Stimulated activated CD8-positive, alpha-beta memory T cell treated with anti-CD3 and anti-CD28 coated beads, Interleukin-15, amount 100 ng/mL, for 48 hours (primary cell): ENCODE results near the gene HBG1.

Source experiments
- DNase-seq, 2 donors: peaks; one replicate each; pipeline ENCODE4 v3.0.0-alpha.2; 2020; ENCODE audit warnings: low read depth in 2 of 2

HBG1 gene

GRCh38 chr11:5247472-5248192, 2.0 kb downstream of the HBG1 start:
- no peak for DNase-seq

- no peak for DNase-seq
These were observed 2.7 kb downstream of the HBG1 start for GRCh38 chr11:5246772-5247471.

DNA sequence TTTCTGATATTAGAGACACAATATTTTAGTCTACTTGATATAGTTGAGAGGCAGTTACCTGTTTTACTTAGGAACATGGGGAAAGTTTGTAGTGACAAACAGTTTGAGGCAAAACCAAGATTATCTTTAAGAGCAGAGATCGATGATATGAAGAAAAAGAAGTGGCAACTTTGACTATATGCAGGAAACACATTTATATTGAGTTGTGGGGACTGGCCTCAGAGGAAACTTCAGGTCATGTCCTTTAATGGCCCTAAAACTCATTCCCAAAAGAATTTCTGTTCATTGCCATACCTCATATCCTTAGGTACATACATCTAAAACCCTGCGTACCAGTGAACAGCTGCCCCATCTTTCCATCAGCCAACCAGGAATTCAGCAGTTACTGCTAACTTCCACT, 4.5 kb downstream of the HBG1 start:
- no peak for DNase-seq

- no peak for DNase-seq
These were observed 5.9 kb downstream of the HBG1 start for GRCh38 chr11:5243816-5244180.

- no peak for DNase-seq
These were observed 6.5 kb downstream of the HBG1 start for GRCh38 chr11:5242933-5243815.

DNA sequence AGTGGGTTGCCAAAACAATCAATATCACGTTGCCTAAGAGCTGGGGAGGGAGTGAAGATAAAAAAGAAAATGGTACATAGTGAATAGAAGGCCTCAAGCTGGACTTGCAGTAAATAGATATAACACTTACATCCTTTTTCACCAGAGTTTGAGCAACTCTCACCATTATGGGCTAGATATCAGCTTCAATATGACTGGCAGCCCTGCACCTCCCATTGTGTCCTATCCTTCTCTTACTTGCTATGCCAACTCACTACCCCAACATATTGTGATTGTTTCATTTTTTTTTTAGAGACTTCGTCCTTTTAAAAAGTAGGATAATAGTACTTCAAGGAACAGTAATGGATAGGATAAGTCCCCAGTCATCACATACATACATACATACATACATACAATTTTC, 7.4 kb downstream of the HBG1 start:
- DNase-seq = no peak

DNA sequence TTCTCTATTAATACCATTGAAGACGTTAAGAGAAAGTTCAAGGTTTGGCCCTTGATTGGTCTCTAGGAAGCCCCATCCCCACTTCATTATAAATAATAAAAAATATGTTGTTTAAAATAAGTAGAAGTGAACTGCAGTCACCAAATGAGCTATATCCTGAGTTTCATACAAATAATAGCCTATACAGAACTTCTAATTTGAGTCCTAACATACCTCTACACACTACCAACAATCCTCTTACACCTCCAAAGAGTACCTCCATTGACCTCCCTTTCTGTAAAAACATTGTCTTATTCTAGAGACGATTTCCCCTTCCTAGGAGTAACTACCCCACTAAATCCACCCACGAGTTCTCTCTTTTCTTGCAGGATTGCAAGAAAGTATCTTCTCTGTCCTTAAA, 8.2 kb downstream of the HBG1 start:
- DNase-seq = no peak

DNA sequence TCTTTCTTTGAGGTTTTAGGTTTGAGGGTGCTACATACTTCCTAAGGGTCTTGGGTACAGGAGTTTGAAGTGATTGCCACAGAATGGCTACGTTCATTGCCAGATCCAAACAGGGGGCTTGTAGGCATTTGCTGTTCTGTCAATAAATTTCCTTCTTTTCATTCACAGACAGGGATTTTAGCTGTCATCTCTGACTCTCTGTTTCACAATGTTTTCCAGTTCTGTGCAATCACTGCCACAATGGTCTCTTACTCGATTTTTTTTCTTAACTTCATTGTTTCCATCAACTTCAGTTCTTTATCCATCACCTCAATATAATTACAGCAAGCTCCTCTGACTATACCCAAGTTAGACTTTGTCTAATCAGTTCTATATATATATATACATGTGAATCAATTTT, 9.2 kb downstream of the HBG1 start:
- no peak for DNase-seq

DNA sequence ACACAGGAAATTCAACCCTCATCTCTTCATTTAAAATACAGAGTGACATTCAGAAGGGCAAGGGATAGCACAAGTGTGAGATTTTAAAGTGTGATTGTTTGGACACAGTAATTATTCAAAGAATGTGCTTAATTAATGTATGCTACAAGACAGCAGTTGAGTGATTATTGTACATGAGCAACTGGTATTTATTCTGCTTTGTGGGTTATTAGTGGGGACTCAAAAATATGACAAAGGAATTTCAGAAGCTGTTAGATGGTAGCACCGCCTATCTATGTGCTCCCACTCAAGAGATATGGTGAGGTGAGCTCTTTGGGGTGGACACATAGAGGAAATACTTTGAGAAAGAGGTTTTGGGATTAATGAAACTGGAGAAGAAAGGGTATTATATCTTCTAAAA, 9.6 kb downstream of the HBG1 start:
- DNase-seq = no peak

DNA sequence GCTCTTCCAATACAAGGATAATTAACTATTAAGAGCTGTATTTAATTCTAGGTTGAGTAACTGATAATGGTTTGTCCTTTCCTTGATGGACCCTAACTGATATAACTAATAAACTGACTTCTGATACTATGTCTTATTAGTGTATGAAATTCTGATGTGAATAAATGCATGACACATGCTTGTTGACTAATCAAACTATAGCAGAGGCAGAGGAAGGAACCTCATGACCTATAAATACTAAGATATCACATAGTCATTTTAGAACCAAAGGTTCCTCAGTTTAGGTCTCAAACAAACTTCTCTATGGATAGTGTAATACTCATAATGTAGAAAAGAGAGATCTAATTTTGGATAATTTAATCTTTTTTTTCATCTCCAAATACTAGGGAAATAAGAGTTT, 10.6 kb downstream of the HBG1 start:
- no peak for DNase-seq

DNA sequence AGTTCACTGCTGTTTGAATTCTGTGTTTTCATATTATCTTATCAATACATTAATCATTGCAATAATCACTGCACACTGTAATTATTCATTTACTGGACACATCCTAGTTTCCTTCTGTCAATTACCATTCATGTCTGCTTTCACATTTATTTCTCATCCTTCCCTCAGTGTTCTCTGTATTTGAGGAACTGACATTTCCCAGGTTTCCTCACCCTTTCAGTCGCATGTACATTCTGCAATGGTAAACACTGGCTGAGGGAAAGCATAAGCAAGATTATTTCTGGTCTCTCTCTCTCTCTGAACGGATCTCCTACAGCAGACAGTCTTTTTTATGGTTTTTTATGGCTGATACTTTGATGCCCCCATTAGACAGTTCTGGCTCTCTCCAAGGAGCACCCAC, 11.2 kb downstream of the HBG1 start:
- no peak for DNase-seq

GRCh38 chr11:5237420-5237819, 12.2 kb downstream of the HBG1 start:
- DNase-seq = no peak

GRCh38 chr11:5235364-5236095, 14.1 kb downstream of the HBG1 start:
- DNase-seq = no peak

DNA sequence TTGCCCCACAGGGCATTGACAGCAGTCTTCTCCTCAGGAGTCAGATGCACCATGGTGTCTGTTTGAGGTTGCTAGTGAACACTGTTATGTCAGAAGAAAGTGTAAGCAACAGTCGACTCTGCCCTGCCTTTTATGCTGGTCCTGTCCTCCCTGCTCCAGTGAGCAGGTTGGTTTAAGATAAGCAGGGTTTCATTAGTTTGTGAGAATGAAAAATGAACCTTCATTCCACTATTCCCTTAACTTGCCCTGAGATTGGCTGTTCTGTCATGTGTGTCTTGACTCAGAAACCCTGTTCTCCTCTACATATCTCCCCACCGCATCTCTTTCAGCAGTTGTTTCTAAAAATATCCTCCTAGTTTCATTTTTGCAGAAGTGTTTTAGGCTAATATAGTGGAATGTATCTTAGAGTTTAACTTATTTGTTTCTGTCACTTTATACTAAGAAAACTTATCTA, 15.2 kb downstream of the HBG1 start, which contains the start of gene HBD:
Gene HBD (minus strand): TSS at position 103 of the 454 bp plus-strand sequence. CDS start 50 bp downstream, at position 53.
- no peak for DNase-seq

DNA sequence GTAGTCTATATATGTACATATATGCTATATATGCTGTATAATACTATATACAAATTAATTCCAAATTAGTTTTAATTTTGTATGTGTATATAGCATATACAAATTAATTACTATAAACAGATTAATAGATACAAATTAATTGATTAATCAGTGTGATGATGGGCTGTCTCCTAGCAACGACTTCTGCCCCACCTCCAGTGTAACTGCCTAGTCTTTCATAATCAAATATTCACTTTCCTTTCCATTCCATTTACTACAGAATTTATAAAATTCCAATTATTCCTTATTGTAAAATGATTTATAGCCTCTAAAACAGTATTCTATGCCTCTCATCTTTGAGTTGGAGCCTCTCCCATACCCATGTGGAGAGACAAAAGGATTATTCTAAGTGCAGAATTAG, 16.4 kb downstream of the HBG1 start:
- DNase-seq = no peak

GRCh38 chr11:5232821-5233220, 16.8 kb downstream of the HBG1 start:
- no peak for DNase-seq

DNA sequence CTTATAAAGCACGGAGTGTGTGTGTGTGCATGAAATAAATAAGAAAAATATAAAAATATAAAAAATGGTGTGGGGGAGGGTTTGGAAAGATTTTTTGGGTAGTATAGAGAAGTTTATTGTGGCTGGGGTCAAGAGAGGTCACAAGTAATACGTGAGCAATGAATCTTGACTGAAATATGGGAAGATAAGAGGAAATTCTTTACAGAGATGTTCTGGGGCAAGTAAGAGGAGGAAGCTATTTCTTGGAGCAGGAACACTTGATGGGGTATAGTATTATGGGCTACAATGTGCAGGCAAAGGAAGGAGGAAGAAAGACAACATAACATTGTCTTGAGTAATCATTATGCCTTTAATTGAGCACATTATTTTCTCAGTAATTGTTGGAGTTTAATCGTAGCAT, 17.5 kb downstream of the HBG1 start:
- no peak for DNase-seq

GRCh38 chr11:5231111-5231510, 18.5 kb downstream of the HBG1 start:
- no peak for DNase-seq

DNA sequence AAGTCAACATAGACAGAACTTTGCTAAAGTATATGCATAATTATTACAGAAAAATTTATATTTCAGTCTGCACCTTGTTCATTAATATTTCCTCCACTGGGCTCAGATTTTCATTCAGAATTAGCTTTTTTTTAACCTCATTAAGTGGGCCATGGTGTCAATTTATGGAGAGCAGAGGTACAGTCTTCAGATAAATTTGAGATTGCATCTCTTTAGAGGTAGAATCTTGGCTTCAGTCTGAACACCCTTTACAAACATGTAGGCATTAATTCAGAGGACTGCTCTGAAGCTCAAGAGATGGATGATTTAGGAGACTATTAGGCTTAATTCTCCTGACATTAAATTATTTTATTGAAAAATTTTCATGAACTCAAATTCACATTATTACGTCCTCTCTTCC, 19.4 kb downstream of the HBG1 start:
- no peak for DNase-seq

DNA sequence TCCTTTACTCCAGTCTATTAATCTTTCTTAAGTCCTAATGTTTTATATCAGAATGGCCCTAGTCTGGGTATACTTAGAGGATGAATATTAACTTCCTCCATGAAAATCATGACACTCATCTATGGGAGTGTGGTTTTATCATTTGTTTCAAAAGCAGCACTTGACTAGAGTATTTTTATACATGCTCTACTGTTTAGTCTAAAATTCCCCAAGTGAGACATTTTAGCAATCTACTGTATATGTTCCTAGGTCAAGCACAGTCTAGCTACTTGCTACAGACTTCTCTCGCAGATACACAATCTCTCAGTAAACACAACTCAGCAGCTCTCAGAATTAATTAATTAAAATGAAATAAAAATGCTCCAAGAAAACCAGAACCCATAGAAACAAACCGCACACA, 19.9 kb downstream of the HBG1 start:
- no peak for DNase-seq

DNA sequence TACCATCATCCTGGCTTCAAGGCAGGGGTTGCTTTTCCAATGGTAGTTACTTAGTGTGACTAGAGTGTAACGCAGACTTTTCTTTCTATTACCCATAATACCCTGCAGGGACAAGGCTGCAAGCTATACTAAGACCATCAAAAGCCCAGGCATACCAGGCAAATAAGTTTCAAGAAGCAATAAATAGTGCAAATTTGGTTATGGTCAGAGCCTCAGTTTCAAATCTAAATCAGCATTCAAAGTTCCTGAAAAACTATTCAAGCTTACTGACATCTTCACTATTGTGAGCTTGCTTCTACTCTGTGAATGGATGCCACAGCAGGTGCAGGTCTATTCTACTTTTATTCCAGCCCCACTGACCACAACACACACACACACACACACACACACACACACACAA, 20.3 kb downstream of the HBG1 start:
- DNase-seq = no peak

- DNase-seq = no peak
These were observed 21.5 kb downstream of the HBG1 start for GRCh38 chr11:5228124-5228523.
